Heart left ventricle (tissue), 13 donors: ENCODE data around the gene COL6A2.
"Not testable (repeated sequence)": the region's sequence is repeated elsewhere in the genome, so short reads cannot be mapped to it uniquely, and the experiment has no call there.

Experiments
- CTCF ChIP-seq, 12 donors: fragments of 200-600 bp; sonication (generic) in 4 of 12; IDR thresholded peaks; one replicate each; pipeline versions ENCODE4 v1.5.0 to v1.8.0; 2018 to 2022; ENCODE audit warnings: antibody characterized with exemption in 12 of 12, mild to moderate bottlenecking in 5 of 12
- POLR2A ChIP-seq, 2 donors: fragments of 450-650 bp; IDR thresholded peaks; one replicate each; pipeline ENCODE4 v1.6.1; 2017; ENCODE audit warnings: antibody characterized with exemption in 2 of 2, mild to moderate bottlenecking in 2 of 2, moderate library complexity in 2 of 2
- donor health status: ischemic (EF 13 %, LVEDD 7.1; RV severe dilation, severe dysfunction).
- donor health status: DM: no; HTN: yes; CAD: no.
- donor health status: DM: no; HTN: no; CAD: no.
- donor health status: ischemic (EF 25% LVEDD 6.9; RV normal size, moderate dysfunction).
- donor health status: ischemic (EF 25% LVEDD 5.7; RV mildly dilated, moderate dysfunction).
- donor health status: ischemic (EF 35%, LVEDD 5.7; RV mildly dilated, moderate dysfunction).
- donor health status: nonischemic (EF 11% LVEDD 7.7; RV severe dilation, severe dysfunction).
- donor health status: DM: yes; HTN: yes; CAD: no.
- donor health status: PGD.
- donor health status: ischemic (EF 29% LVEDD 5.4; RV normal size, mild dysfunction).
- donor health status: nonischemic (EF 23%, LVEDD 6.1; RV moderate dilation, normal function).

GRCh38 chr21:46085259-46085658 lies 12.7 kb upstream of the COL6A2 start:
- not testable (repeated sequence) for TF ChIP-seq CTCF, POLR2A (IDR thresholded peaks at IDR 0.05)
